ENCODE measurements around the gene SEC22B. TPM values are rescaled to one million over a fixed set of nuclear protein-coding genes. Genes with fewer than 3 reads are reported as not detected.
"Not testable (repeated sequence)": the region's sequence is repeated elsewhere in the genome, so short reads cannot be mapped to it uniquely, and the experiment has no call there.

The SEC22B gene
- total RNA-seq, 1 experiment from 2014 or later = 22.7 TPM

GRCh38 chr1:120124628-120125027 lies 51.7 kb downstream of the SEC22B start:
- not testable (repeated sequence) for H3K9me3 ChIP-seq (ENCODE audit: low read length); H3K4me2 ChIP-seq (ENCODE audit: low read depth, low read length, poor library complexity, severe bottlenecking); H4K20me1 ChIP-seq (ENCODE audit: insufficient read depth, low read depth, low read length); H3K9me2 ChIP-seq (replicated peaks; ENCODE audit: insufficient read depth, low read length); H3K79me2 ChIP-seq (ENCODE audit: low read length); DNase-seq; H3K4me3 ChIP-seq (ENCODE audit: low read length); H3K4me1 ChIP-seq (ENCODE audit: low read length); H3K27me3 ChIP-seq (ENCODE audit: low read length); H3K36me3 ChIP-seq (ENCODE audit: insufficient read depth, low read length); H2AFZ ChIP-seq (ENCODE audit: low read length); H3K9ac ChIP-seq (ENCODE audit: low read length); H3K27ac ChIP-seq (ENCODE audit: low read length)

- not testable (repeated sequence) for DNase-seq; H3K9ac ChIP-seq (ENCODE audit: low read length); H3K27ac ChIP-seq (ENCODE audit: low read length); H3K9me3 ChIP-seq (ENCODE audit: low read length); H3K9me2 ChIP-seq (replicated peaks; ENCODE audit: insufficient read depth, low read length); H3K4me1 ChIP-seq (ENCODE audit: low read length); H3K27me3 ChIP-seq (ENCODE audit: low read length); H3K79me2 ChIP-seq (ENCODE audit: low read length); H3K4me2 ChIP-seq (ENCODE audit: low read depth, low read length, poor library complexity, severe bottlenecking); H4K20me1 ChIP-seq (ENCODE audit: insufficient read depth, low read depth, low read length); H2AFZ ChIP-seq (ENCODE audit: low read length); H3K4me3 ChIP-seq (ENCODE audit: low read length); H3K36me3 ChIP-seq (ENCODE audit: insufficient read depth, low read length)
These were observed 52.4 kb downstream of the SEC22B start for GRCh38 chr1:120123813-120124510.

GRCh38 chr1:120122262-120122893 lies 53.9 kb downstream of the SEC22B start:
- H3K27me3 ChIP-seq (ENCODE audit: low read length); H4K20me1 ChIP-seq (ENCODE audit: insufficient read depth, low read depth, low read length); H2AFZ ChIP-seq (ENCODE audit: low read length); H3K27ac ChIP-seq (ENCODE audit: low read length); H3K4me1 ChIP-seq (ENCODE audit: low read length); H3K4me3 ChIP-seq (ENCODE audit: low read length); DNase-seq; H3K9me3 ChIP-seq (ENCODE audit: low read length); H3K9me2 ChIP-seq (replicated peaks; ENCODE audit: insufficient read depth, low read length); H3K79me2 ChIP-seq (ENCODE audit: low read length); H3K9ac ChIP-seq (ENCODE audit: low read length); H3K36me3 ChIP-seq (ENCODE audit: insufficient read depth, low read length); H3K4me2 ChIP-seq (ENCODE audit: low read depth, low read length, poor library complexity, severe bottlenecking): not testable (repeated sequence)

- H3K79me2 ChIP-seq (ENCODE audit: low read length); H3K9me2 ChIP-seq (replicated peaks; ENCODE audit: insufficient read depth, low read length); H3K36me3 ChIP-seq (ENCODE audit: insufficient read depth, low read length); H3K9ac ChIP-seq (ENCODE audit: low read length); H3K27ac ChIP-seq (ENCODE audit: low read length); H3K9me3 ChIP-seq (ENCODE audit: low read length); H3K4me2 ChIP-seq (ENCODE audit: low read depth, low read length, poor library complexity, severe bottlenecking); H2AFZ ChIP-seq (ENCODE audit: low read length); DNase-seq; H3K4me3 ChIP-seq (ENCODE audit: low read length); H3K4me1 ChIP-seq (ENCODE audit: low read length); H3K27me3 ChIP-seq (ENCODE audit: low read length); H4K20me1 ChIP-seq (ENCODE audit: insufficient read depth, low read depth, low read length): not testable (repeated sequence)
These were observed 54.5 kb downstream of the SEC22B start for GRCh38 chr1:120121830-120122229.

GRCh38 chr1:120120525-120120924 lies 55.8 kb downstream of the SEC22B start:
- not testable (repeated sequence) for DNase-seq; H3K4me2 ChIP-seq (ENCODE audit: low read depth, low read length, poor library complexity, severe bottlenecking); H3K9me3 ChIP-seq (ENCODE audit: low read length); H3K36me3 ChIP-seq (ENCODE audit: insufficient read depth, low read length); H4K20me1 ChIP-seq (ENCODE audit: insufficient read depth, low read depth, low read length); H2AFZ ChIP-seq (ENCODE audit: low read length); H3K4me3 ChIP-seq (ENCODE audit: low read length); H3K27me3 ChIP-seq (ENCODE audit: low read length); H3K4me1 ChIP-seq (ENCODE audit: low read length); H3K9ac ChIP-seq (ENCODE audit: low read length); H3K79me2 ChIP-seq (ENCODE audit: low read length); H3K27ac ChIP-seq (ENCODE audit: low read length); H3K9me2 ChIP-seq (replicated peaks; ENCODE audit: insufficient read depth, low read length)

GRCh38 chr1:120117371-120118177 lies 58.7 kb downstream of the SEC22B start:
- not testable (repeated sequence) for H3K4me1 ChIP-seq (ENCODE audit: low read length); H3K9ac ChIP-seq (ENCODE audit: low read length); H3K79me2 ChIP-seq (ENCODE audit: low read length); H3K27ac ChIP-seq (ENCODE audit: low read length); DNase-seq; H2AFZ ChIP-seq (ENCODE audit: low read length); H3K36me3 ChIP-seq (ENCODE audit: insufficient read depth, low read length); H3K9me2 ChIP-seq (replicated peaks; ENCODE audit: insufficient read depth, low read length); H3K27me3 ChIP-seq (ENCODE audit: low read length); H4K20me1 ChIP-seq (ENCODE audit: insufficient read depth, low read depth, low read length); H3K9me3 ChIP-seq (ENCODE audit: low read length); H3K4me3 ChIP-seq (ENCODE audit: low read length); H3K4me2 ChIP-seq (ENCODE audit: low read depth, low read length, poor library complexity, severe bottlenecking)

- not testable (repeated sequence) for H3K9ac ChIP-seq (ENCODE audit: low read length); H3K79me2 ChIP-seq (ENCODE audit: low read length); H3K4me3 ChIP-seq (ENCODE audit: low read length); H3K4me1 ChIP-seq (ENCODE audit: low read length); H2AFZ ChIP-seq (ENCODE audit: low read length); H3K36me3 ChIP-seq (ENCODE audit: insufficient read depth, low read length); DNase-seq; H3K27ac ChIP-seq (ENCODE audit: low read length); H3K9me2 ChIP-seq (replicated peaks; ENCODE audit: insufficient read depth, low read length); H3K27me3 ChIP-seq (ENCODE audit: low read length); H3K9me3 ChIP-seq (ENCODE audit: low read length); H3K4me2 ChIP-seq (ENCODE audit: low read depth, low read length, poor library complexity, severe bottlenecking); H4K20me1 ChIP-seq (ENCODE audit: insufficient read depth, low read depth, low read length)
These were observed 60.2 kb downstream of the SEC22B start for GRCh38 chr1:120116094-120116493.

- H4K20me1 ChIP-seq (ENCODE audit: insufficient read depth, low read depth, low read length); H3K27me3 ChIP-seq (ENCODE audit: low read length); H2AFZ ChIP-seq (ENCODE audit: low read length); H3K4me1 ChIP-seq (ENCODE audit: low read length); H3K36me3 ChIP-seq (ENCODE audit: insufficient read depth, low read length); DNase-seq; H3K79me2 ChIP-seq (ENCODE audit: low read length); H3K9me2 ChIP-seq (replicated peaks; ENCODE audit: insufficient read depth, low read length); H3K27ac ChIP-seq (ENCODE audit: low read length); H3K9me3 ChIP-seq (ENCODE audit: low read length); H3K4me2 ChIP-seq (ENCODE audit: low read depth, low read length, poor library complexity, severe bottlenecking); H3K9ac ChIP-seq (ENCODE audit: low read length); H3K4me3 ChIP-seq (ENCODE audit: low read length): not testable (repeated sequence)
These were observed 63.2 kb downstream of the SEC22B start for GRCh38 chr1:120113134-120113533.
